Measurements from ENCODE around the gene OR51A2.

DNA sequence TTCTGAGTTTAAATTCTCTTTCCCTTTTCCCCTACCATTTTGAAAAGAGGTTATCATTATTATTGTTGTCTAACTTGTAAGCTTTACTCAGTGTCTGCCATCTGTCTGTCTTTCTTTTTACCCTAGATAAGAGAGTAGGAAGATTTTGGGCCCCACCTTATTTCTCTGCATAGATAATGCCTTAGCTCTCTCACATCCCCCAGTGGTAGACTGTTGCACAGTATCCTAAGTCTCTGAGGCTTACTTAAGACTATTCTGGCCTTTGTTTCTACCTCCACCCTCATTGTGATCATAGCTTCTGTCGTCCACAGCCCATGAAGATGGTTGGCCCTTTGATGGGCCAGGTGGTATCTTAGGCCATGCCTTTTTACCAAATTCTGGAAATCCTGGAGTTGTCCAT lies 35.5 kb upstream of the OR51A2 start:
- TF ChIP-seq, protein P1, sequence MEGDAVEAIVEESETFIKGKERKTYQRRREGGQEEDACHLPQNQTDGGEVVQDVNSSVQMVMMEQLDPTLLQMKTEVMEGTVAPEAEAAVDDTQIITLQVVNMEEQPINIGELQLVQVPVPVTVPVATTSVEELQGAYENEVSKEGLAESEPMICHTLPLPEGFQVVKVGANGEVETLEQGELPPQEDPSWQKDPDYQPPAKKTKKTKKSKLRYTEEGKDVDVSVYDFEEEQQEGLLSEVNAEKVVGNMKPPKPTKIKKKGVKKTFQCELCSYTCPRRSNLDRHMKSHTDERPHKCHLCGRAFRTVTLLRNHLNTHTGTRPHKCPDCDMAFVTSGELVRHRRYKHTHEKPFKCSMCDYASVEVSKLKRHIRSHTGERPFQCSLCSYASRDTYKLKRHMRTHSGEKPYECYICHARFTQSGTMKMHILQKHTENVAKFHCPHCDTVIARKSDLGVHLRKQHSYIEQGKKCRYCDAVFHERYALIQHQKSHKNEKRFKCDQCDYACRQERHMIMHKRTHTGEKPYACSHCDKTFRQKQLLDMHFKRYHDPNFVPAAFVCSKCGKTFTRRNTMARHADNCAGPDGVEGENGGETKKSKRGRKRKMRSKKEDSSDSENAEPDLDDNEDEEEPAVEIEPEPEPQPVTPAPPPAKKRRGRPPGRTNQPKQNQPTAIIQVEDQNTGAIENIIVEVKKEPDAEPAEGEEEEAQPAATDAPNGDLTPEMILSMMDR (IDR thresholded peaks at IDR 0.05; ENCODE audit: insufficient read depth, low read length) = no peak
- TF ChIP-seq GABPA (IDR thresholded peaks at IDR 0.05; ENCODE audit: low read depth) = no peak
- TF ChIP-seq, protein P2, sequence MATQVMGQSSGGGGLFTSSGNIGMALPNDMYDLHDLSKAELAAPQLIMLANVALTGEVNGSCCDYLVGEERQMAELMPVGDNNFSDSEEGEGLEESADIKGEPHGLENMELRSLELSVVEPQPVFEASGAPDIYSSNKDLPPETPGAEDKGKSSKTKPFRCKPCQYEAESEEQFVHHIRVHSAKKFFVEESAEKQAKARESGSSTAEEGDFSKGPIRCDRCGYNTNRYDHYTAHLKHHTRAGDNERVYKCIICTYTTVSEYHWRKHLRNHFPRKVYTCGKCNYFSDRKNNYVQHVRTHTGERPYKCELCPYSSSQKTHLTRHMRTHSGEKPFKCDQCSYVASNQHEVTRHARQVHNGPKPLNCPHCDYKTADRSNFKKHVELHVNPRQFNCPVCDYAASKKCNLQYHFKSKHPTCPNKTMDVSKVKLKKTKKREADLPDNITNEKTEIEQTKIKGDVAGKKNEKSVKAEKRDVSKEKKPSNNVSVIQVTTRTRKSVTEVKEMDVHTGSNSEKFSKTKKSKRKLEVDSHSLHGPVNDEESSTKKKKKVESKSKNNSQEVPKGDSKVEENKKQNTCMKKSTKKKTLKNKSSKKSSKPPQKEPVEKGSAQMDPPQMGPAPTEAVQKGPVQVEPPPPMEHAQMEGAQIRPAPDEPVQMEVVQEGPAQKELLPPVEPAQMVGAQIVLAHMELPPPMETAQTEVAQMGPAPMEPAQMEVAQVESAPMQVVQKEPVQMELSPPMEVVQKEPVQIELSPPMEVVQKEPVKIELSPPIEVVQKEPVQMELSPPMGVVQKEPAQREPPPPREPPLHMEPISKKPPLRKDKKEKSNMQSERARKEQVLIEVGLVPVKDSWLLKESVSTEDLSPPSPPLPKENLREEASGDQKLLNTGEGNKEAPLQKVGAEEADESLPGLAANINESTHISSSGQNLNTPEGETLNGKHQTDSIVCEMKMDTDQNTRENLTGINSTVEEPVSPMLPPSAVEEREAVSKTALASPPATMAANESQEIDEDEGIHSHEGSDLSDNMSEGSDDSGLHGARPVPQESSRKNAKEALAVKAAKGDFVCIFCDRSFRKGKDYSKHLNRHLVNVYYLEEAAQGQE (IDR thresholded peaks at IDR 0.05; ENCODE audit: insufficient replicate concordance, low read depth) = no peak

Measured in HL-60 (cell line).